ENCODE results near the gene GPR132.

Gene GPR132

GRCh38 chr14:105049753-105050550 is 15.3 kb downstream of the GPR132 start:
- no peak overlapping the region for H3K4me3 ChIP-seq (ENCODE audit: low read length, poor library complexity, severe bottlenecking)
- H3K27me3 ChIP-seq (ENCODE audit: insufficient read depth, low read length, poor library complexity, severe bottlenecking), result no peaks in the 10 kb centered on the region
- no peaks in the 10 kb centered on the region for H3F3A ChIP-seq (ENCODE audit: low read depth)
- H3K9ac ChIP-seq (ENCODE audit: low read depth, low read length, poor library complexity, severe bottlenecking), result no peak overlapping the region
- H4K20me1 ChIP-seq (ENCODE audit: insufficient read depth, low read length, poor library complexity, severe bottlenecking), result no peaks in the 10 kb centered on the region
- no peak overlapping the region for H3K4me2 ChIP-seq (ENCODE audit: low read depth, low read length, poor library complexity, severe bottlenecking)
- no peaks in the 10 kb centered on the region for H3K9me2 ChIP-seq (replicated peaks; ENCODE audit: low read depth, low read length)
- no peaks in the 10 kb centered on the region for H3K36me3 ChIP-seq (ENCODE audit: insufficient read depth, low read length)
- no peak overlapping the region for H2AFZ ChIP-seq (ENCODE audit: low read length)
- no peak for TF ChIP-seq EZH2phosphoT487 (IDR thresholded peaks at IDR 0.05; ENCODE audit: borderline replicate concordance)
- no peak for TF ChIP-seq CTCF (conservative IDR thresholded peaks at IDR 0.05; ENCODE audit: low read length)
- no peaks in the 10 kb centered on the region for H3K9me3 ChIP-seq (ENCODE audit: insufficient read depth, low read depth, low read length)
- H3K79me2 ChIP-seq (ENCODE audit: insufficient read depth, low read length), result no peaks in the 10 kb centered on the region
- H3K4me1 ChIP-seq (ENCODE audit: insufficient read depth, low read length, poor library complexity, severe bottlenecking), result no peaks in the 10 kb centered on the region

DNA sequence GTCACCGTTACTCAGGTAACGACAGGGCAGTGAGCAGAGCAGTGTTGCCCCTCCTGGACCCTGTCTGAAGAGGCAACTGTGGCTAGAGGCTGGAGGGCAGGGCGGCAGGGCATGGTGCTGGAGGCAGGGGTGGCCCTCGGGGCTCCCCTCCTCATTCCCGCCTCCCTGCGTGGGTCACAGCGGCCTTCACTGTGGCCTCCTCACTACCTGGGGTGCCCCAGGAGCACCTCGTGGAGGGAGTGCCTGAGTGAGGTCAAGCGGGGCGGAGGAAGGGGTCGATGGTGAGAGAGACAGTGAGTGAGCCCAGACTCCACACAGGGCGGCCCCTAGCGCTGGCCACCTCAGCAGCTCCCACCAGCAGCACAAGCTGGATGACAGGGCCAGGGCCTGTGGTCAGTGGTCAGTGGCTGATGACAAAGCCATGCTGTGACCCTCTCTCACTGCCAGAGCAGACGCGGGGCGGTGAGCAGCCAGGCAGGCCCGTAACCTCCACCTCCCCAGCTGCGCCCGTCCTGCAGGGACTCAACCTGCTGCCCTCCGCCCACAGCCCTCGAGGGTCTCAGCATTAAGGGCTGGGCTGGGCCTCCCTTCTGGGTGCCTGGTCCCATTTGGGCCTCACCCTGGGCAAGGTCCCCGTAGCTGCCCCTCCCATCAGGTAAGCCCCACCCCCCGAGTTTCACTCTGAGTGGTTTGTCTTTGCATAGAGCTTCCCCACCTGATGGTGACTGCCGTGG is 17.8 kb downstream of the GPR132 start:
- no peak overlapping the region for H3K4me3 ChIP-seq (ENCODE audit: low read length, poor library complexity, severe bottlenecking)
- no peak overlapping the region for H3K4me2 ChIP-seq (ENCODE audit: low read depth, low read length, poor library complexity, severe bottlenecking)
- no peak overlapping the region for H3K9ac ChIP-seq (ENCODE audit: low read depth, low read length, poor library complexity, severe bottlenecking)
- TF ChIP-seq CTCF (conservative IDR thresholded peaks at IDR 0.05; ENCODE audit: low read length), result no peak
- no peak for TF ChIP-seq EZH2phosphoT487 (IDR thresholded peaks at IDR 0.05; ENCODE audit: borderline replicate concordance)
- no peaks in the 10 kb centered on the region for H3K9me2 ChIP-seq (replicated peaks; ENCODE audit: low read depth, low read length)
- H3K27me3 ChIP-seq (ENCODE audit: insufficient read depth, low read length, poor library complexity, severe bottlenecking), result no peaks in the 10 kb centered on the region
- no peaks in the 10 kb centered on the region for H3K36me3 ChIP-seq (ENCODE audit: insufficient read depth, low read length)
- H4K20me1 ChIP-seq (ENCODE audit: insufficient read depth, low read length, poor library complexity, severe bottlenecking), result no peaks in the 10 kb centered on the region
- H2AFZ ChIP-seq (ENCODE audit: low read length), result no peak overlapping the region
- no peaks in the 10 kb centered on the region for H3F3A ChIP-seq (ENCODE audit: low read depth)
- H3K4me1 ChIP-seq (ENCODE audit: insufficient read depth, low read length, poor library complexity, severe bottlenecking), result no peaks in the 10 kb centered on the region
- no peaks in the 10 kb centered on the region for H3K79me2 ChIP-seq (ENCODE audit: insufficient read depth, low read length)
- H3K9me3 ChIP-seq (ENCODE audit: insufficient read depth, low read depth, low read length), result no peaks in the 10 kb centered on the region

DNA sequence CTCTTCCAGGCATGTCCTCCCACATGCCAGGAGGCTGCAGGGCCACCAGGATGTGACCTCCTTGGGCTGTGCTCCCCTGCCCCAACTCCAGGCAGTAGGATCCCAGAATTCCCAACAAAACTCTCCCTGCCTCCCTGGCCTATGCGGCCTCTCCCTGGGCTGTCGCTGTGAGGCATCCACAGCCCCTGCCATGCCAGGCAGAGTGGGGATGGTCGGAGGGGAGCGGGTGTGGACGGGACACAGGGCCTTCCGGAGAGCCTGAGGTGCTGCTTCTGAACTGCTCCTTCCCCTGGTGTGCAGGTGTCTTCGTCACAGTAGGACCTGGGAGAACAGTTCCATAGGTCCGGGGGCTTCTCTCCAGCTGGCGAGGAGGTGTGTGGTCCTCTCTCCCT is 18.3 kb downstream of the GPR132 start:
- no peak overlapping the region for H3K9ac ChIP-seq (ENCODE audit: low read depth, low read length, poor library complexity, severe bottlenecking)
- no peaks in the 10 kb centered on the region for H3K9me3 ChIP-seq (ENCODE audit: insufficient read depth, low read depth, low read length)
- H3K9me2 ChIP-seq (replicated peaks; ENCODE audit: low read depth, low read length), result no peaks in the 10 kb centered on the region
- no peaks in the 10 kb centered on the region for H3K79me2 ChIP-seq (ENCODE audit: insufficient read depth, low read length)
- H3K4me1 ChIP-seq (ENCODE audit: insufficient read depth, low read length, poor library complexity, severe bottlenecking), result no peaks in the 10 kb centered on the region
- no peak overlapping the region for H3K4me3 ChIP-seq (ENCODE audit: low read length, poor library complexity, severe bottlenecking)
- H3F3A ChIP-seq (ENCODE audit: low read depth), result no peaks in the 10 kb centered on the region
- no peaks in the 10 kb centered on the region for H3K27me3 ChIP-seq (ENCODE audit: insufficient read depth, low read length, poor library complexity, severe bottlenecking)
- no peaks in the 10 kb centered on the region for H4K20me1 ChIP-seq (ENCODE audit: insufficient read depth, low read length, poor library complexity, severe bottlenecking)
- TF ChIP-seq CTCF (conservative IDR thresholded peaks at IDR 0.05; ENCODE audit: low read length), result no peak
- TF ChIP-seq EZH2phosphoT487 (IDR thresholded peaks at IDR 0.05; ENCODE audit: borderline replicate concordance), result no peak
- no peak overlapping the region for H3K4me2 ChIP-seq (ENCODE audit: low read depth, low read length, poor library complexity, severe bottlenecking)
- H2AFZ ChIP-seq (ENCODE audit: low read length), result no peak overlapping the region
- no peaks in the 10 kb centered on the region for H3K36me3 ChIP-seq (ENCODE audit: insufficient read depth, low read length)
